Transverse colon (tissue), 4 donors: ENCODE results near the gene AQP7.

ENCODE experiments used
- CTCF ChIP-seq, 5 experiments: fragments of 200-600 bp in 3 of 5; fragments of 450-650 bp in 2 of 5; sonication (generic) in 3 of 5; IDR thresholded peaks; 1 replicate in 2 of 5; 2 replicates in 3 of 5; pipeline ENCODE4 v1.5.1; 2016 to 2017; ENCODE audit warnings: antibody characterized with exemption in 5 of 5, inconsistent platforms in 3 of 5, mild to moderate bottlenecking in 2 of 5, moderate library complexity in 1 of 5
- POLR2A ChIP-seq: fragments of 450-650 bp; IDR thresholded peaks from one replicate; pipeline ENCODE4 v1.6.1; 2016; ENCODE audit warnings: antibody characterized with exemption, mild to moderate bottlenecking, moderate library complexity
- POLR2AphosphoS5 ChIP-seq, 3 donors: sonication (generic); formaldehyde crosslinking; IDR thresholded peaks; one replicate each; pipeline ENCODE4 v1.6.1; 2016; ENCODE audit warnings: antibody characterized with exemption in 3 of 3

GRCh38 chr9:33429256-33429985, 27.1 kb upstream of the AQP7 start:
- TF ChIP-seq CTCF (IDR thresholded peaks at IDR 0.05), result no peak
- TF ChIP-seq POLR2A, result no peak
- TF ChIP-seq POLR2AphosphoS5 (IDR thresholded peaks at IDR 0.05), result no peak
